Measurements from ENCODE around the gene SLC25A1. TPM values are rescaled to one million over a fixed set of nuclear protein-coding genes. Genes with fewer than 3 reads are reported as not detected.

The SLC25A1 gene
- total and polyA plus RNA-seq, 10 of the 15 experiments (the other 5 are each of a cell fraction or from before 2014, with no cell fraction given) = 2.3 to 79.0 (median 30.3) TPM

DNA sequence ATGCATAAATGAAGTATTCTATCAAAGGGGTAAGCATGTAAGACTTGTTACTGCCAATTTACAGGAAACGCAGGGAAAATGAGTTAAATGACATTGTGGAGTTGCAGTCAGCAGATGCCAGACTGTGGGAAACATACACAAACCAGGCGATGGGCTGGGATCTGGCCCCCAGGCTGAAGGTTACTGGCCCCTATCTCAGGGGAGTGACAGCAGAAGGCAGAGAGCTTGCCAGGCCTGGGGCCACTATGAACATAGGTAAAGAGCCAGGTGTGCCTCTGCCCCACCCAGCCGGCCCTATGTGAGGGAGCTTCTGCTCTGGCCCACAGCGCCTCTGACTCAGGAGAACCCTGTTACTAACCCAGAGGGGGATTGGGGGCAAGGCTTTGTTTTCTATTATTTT, 26.1 kb upstream of the SLC25A1 start:
- Histone ChIP-seq H3K9me3 (replicated peaks; ENCODE audit: control insufficient read depth, insufficient read depth, low read length) (no peaks in the 10 kb centered on the region), H2AFZ (ENCODE audit: control insufficient read depth, low read depth, low read length) (no peak overlapping the region), H3K27me3 (replicated peaks in 1 of 2; ENCODE audit: control insufficient read depth in 2 of 2, insufficient read depth in 2 of 2, low read length in 1 of 2) (peaks cover 2 to 4% of the 10 kb centered on the region in 2 experiments; a peak in 3 of 4 replicates), H3K4me2 (ENCODE audit: control insufficient read depth, insufficient read depth) (no peak overlapping the region), H4K20me1 (ENCODE audit: control insufficient read depth, insufficient read depth) (no peaks in the 10 kb centered on the region), H3K79me2 (ENCODE audit: control insufficient read depth, insufficient read depth, low read length) (no peaks in the 10 kb centered on the region), H3K36me3 (ENCODE audit: control insufficient read depth in 2 of 2, insufficient read depth in 2 of 2, low read length in 1 of 2) (no peaks in the 10 kb centered on the region), H3K4me3 (no peak overlapping the region), H3K27ac (ENCODE audit: control insufficient read depth, insufficient read depth) (no peak overlapping the region), H3K9ac (ENCODE audit: control insufficient read depth, insufficient read depth, low read length) (no peak overlapping the region), H3K4me1 (ENCODE audit: control insufficient read depth, insufficient read depth, low read length) (no peaks in the 10 kb centered on the region)
- DNase-seq (ENCODE audit: low read depth, low spot score) (no peak), ATAC-seq (no peak), FAIRE-seq (no peak)
- TF ChIP-seq SREBF1 (IDR thresholded peaks at IDR 0.05; ENCODE audit: low read length) = no peak
- TF ChIP-seq CHD4 (IDR thresholded peaks at IDR 0.05) = no peak
- no peak for TF ChIP-seq HDAC6 (IDR thresholded peaks at IDR 0.05; ENCODE audit: unreplicated experiment)
- no peak for TF ChIP-seq GABPA (IDR thresholded peaks at IDR 0.05; ENCODE audit: low read depth)
- no peak for TF ChIP-seq STAT1 (conservative IDR thresholded peaks at IDR 0.05)
- TF ChIP-seq, protein P1, sequence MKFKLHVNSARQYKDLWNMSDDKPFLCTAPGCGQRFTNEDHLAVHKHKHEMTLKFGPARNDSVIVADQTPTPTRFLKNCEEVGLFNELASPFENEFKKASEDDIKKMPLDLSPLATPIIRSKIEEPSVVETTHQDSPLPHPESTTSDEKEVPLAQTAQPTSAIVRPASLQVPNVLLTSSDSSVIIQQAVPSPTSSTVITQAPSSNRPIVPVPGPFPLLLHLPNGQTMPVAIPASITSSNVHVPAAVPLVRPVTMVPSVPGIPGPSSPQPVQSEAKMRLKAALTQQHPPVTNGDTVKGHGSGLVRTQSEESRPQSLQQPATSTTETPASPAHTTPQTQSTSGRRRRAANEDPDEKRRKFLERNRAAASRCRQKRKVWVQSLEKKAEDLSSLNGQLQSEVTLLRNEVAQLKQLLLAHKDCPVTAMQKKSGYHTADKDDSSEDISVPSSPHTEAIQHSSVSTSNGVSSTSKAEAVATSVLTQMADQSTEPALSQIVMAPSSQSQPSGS (IDR thresholded peaks at IDR 0.05; ENCODE audit: low read length) = no peak
- in situ Hi-C loops (cut with MboI) (no loop called here), intact Hi-C loops (cut with micrococcal nuclease; ENCODE audit: unreplicated experiment) (no loop called here)
- no TSS peak for BruUV-seq (replicated peaks)
- RAD21 ChIA-PET (ENCODE audit: unreplicated experiment) = no interaction called here
- CTCF ChIA-PET = no interaction called here
- 34% methylated on average over 4 of the region's 4 CpGs for WGBS (ENCODE audit: insufficient coverage, insufficient replicate concordance, low lambda C conversion rate, missing lambda C conversion rate)
- POLR2A ChIA-PET = no interaction called here
- SMC1A ChIA-PET (ENCODE audit: uncharacterized antibody, unreplicated experiment) = no interaction called here

DNA sequence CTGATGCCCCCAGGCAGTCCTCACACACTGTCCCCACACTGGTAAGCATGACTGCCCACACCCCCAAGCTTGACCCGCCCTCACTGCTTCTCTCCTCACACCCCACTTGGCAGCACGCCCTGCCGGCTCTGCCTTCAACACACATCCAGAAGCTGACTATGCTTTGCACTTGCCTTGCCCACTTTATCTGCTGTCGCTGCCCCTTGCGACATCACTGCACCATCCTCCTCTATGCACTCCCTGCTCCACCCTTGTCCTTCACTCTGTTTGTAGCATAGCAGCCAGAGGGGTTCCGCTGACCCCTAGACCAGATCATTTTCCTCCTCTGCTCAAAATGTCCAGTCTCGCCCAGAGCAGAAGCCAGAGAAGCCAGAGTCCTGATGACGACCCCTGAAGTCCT, 25.3 kb upstream of the SLC25A1 start:
- Histone ChIP-seq H3K4me2 (ENCODE audit: control insufficient read depth, insufficient read depth) (no peak overlapping the region), H3K27me3 (replicated peaks in 1 of 2; ENCODE audit: control insufficient read depth in 2 of 2, insufficient read depth in 2 of 2, low read length in 1 of 2) (peaks cover 3 to 7% of the 10 kb centered on the region in 2 experiments; a peak in 3 of 4 replicates), H3K36me3 (ENCODE audit: control insufficient read depth in 2 of 2, insufficient read depth in 2 of 2, low read length in 1 of 2) (no peaks in the 10 kb centered on the region), H2AFZ (ENCODE audit: control insufficient read depth, low read depth, low read length) (no peak overlapping the region), H3K79me2 (ENCODE audit: control insufficient read depth, insufficient read depth, low read length) (no peaks in the 10 kb centered on the region), H3K27ac (ENCODE audit: control insufficient read depth, insufficient read depth) (no peak overlapping the region), H3K4me1 (ENCODE audit: control insufficient read depth, insufficient read depth, low read length) (no peaks in the 10 kb centered on the region), H3K9ac (ENCODE audit: control insufficient read depth, insufficient read depth, low read length) (no peak overlapping the region), H4K20me1 (ENCODE audit: control insufficient read depth, insufficient read depth) (no peaks in the 10 kb centered on the region), H3K9me3 (replicated peaks; ENCODE audit: control insufficient read depth, insufficient read depth, low read length) (no peaks in the 10 kb centered on the region), H3K4me3 (no peak overlapping the region)
- POLR2A ChIA-PET = no interaction called here
- DNase-seq (ENCODE audit: low read depth, low spot score) = no peak
- no peak for FAIRE-seq
- ATAC-seq = no peak
- RAD21 ChIA-PET (ENCODE audit: unreplicated experiment) = no interaction called here
- CTCF ChIA-PET = no interaction called here
- WGBS (ENCODE audit: insufficient coverage, insufficient replicate concordance, low lambda C conversion rate, missing lambda C conversion rate) = 27% methylated on average over 8 of the region's 8 CpGs
- no TSS peak for BruUV-seq (replicated peaks)
- SMC1A ChIA-PET (ENCODE audit: uncharacterized antibody, unreplicated experiment) = no interaction called here
- intact Hi-C loops (cut with micrococcal nuclease; ENCODE audit: unreplicated experiment) (no loop called here), in situ Hi-C loops (cut with MboI) (no loop called here)
- TF ChIP-seq, protein P2, sequence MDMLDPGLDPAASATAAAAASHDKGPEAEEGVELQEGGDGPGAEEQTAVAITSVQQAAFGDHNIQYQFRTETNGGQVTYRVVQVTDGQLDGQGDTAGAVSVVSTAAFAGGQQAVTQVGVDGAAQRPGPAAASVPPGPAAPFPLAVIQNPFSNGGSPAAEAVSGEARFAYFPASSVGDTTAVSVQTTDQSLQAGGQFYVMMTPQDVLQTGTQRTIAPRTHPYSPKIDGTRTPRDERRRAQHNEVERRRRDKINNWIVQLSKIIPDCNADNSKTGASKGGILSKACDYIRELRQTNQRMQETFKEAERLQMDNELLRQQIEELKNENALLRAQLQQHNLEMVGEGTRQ (IDR thresholded peaks at IDR 0.05; ENCODE audit: borderline replicate concordance, low read depth, low read length) = no peak
- TF ChIP-seq, protein P3, sequence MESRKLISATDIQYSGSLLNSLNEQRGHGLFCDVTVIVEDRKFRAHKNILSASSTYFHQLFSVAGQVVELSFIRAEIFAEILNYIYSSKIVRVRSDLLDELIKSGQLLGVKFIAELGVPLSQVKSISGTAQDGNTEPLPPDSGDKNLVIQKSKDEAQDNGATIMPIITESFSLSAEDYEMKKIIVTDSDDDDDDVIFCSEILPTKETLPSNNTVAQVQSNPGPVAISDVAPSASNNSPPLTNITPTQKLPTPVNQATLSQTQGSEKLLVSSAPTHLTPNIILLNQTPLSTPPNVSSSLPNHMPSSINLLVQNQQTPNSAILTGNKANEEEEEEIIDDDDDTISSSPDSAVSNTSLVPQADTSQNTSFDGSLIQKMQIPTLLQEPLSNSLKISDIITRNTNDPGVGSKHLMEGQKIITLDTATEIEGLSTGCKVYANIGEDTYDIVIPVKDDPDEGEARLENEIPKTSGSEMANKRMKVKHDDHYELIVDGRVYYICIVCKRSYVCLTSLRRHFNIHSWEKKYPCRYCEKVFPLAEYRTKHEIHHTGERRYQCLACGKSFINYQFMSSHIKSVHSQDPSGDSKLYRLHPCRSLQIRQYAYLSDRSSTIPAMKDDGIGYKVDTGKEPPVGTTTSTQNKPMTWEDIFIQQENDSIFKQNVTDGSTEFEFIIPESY (IDR thresholded peaks at IDR 0.05) = no peak
- TF ChIP-seq ATF7 (IDR thresholded peaks at IDR 0.05; ENCODE audit: low read depth) (no peak), HCFC1 (IDR thresholded peaks at IDR 0.05; ENCODE audit: low read length) (no peak), ZNF274 (IDR thresholded peaks at IDR 0.05; ENCODE audit: insufficient read depth, insufficient read length) (no peak), ZSCAN29 (IDR thresholded peaks at IDR 0.05) (no peak), FOXM1 (IDR thresholded peaks at IDR 0.05; ENCODE audit: low read depth, low read length) (no peak), BCL11A (IDR thresholded peaks at IDR 0.05; ENCODE audit: low read depth, low read length) (no peak), EZH2 (IDR thresholded peaks at IDR 0.05; ENCODE audit: borderline replicate concordance, control insufficient read depth, low read depth, low read length) (no peak), NFYA (IDR thresholded peaks at IDR 0.05; ENCODE audit: borderline replicate concordance, low read depth, low read length) (no peak), SPI1 (IDR thresholded peaks at IDR 0.05; ENCODE audit: borderline replicate concordance, insufficient read depth, low read depth, low read length) (no peak)

Measured in GM12878 (cell line).